SK-N-SH (cell line): ENCODE measurements around the gene BEND4. TPM values are rescaled to one million over a fixed set of nuclear protein-coding genes. Genes with fewer than 3 reads are reported as not detected.

ENCODE experiments used
- CTCF ChIA-PET: fragments of 300-600, 350-600 bp; formaldehyde crosslinking; extraction: SDS; loops from one replicate; lab custom pipeline; 2021; lab: Yijun Ruan, JAX
- POLR2A ChIA-PET: fragments of 350-600 bp; sonication (Branson Sonifier 250); formaldehyde crosslinking; extraction: SDS; loops from one replicate; lab custom pipeline; 2020; ENCODE audit warnings: antibody characterized with exemption, inconsistent platforms; lab: Yijun Ruan, JAX
- DNase-seq: peaks from one replicate; pipeline ENCODE4 v3.0.0; 2012
- H2AFZ ChIP-seq: fragments of 200-600 bp; sonication (generic); 2 replicates; pipeline ENCODE4 v1.8.1; 2016; ENCODE audit warnings: antibody characterized with exemption, mild to moderate bottlenecking, low read depth
- H3F3A ChIP-seq: fragments of 200-600 bp; sonication (generic); replicated peaks from 2 replicates; pipeline ENCODE3; 2016; ENCODE audit warnings: antibody characterized with exemption, mild to moderate bottlenecking; ENCODE audit not compliant: insufficient read depth
- H3K27ac ChIP-seq, 2 experiments: fragments of 200-500 bp in 1 of 2; fragments of 200-600 bp in 1 of 2; sonication (Bioruptor generic) in 1 of 2; sonication (generic), shearing (Covaris generic) in 1 of 2; 2 replicates each; pipeline versions ENCODE4 v1.5.1 to v1.6.1; 2014 to 2016; ENCODE audit warnings: low read depth in 2 of 2, inconsistent platforms in 1 of 2, low read length in 1 of 2, mild to moderate bottlenecking in 1 of 2, mixed read lengths in 1 of 2
- H3K27me3 ChIP-seq: fragments of 200-600 bp; sonication (generic), shearing (Covaris generic); 2 replicates; pipeline ENCODE4 v1.6.1; 2016; ENCODE audit warnings: mixed run types; ENCODE audit not compliant: insufficient read depth
- H3K36me3 ChIP-seq, 2 experiments: fragments of 200-500 bp in 1 of 2; fragments of 200-600 bp in 1 of 2; sonication (Bioruptor generic) in 1 of 2; sonication (generic) in 1 of 2; replicated peaks in 1 of 2; 2 replicates each; pipeline versions ENCODE3 to v1.5.1; 2014 to 2016; ENCODE audit warnings: low read length in 1 of 2, mild to moderate bottlenecking in 1 of 2; ENCODE audit not compliant: insufficient read depth in 2 of 2, control insufficient read depth in 1 of 2
- H3K4me1 ChIP-seq, 2 experiments: fragments of 200-500 bp in 1 of 2; fragments of 200-600 bp in 1 of 2; sonication (Bioruptor generic) in 1 of 2; sonication (generic), shearing (Covaris generic) in 1 of 2; 2 replicates each; pipeline versions ENCODE4 v1.5.1 to v1.6.1; 2014 to 2016; ENCODE audit warnings: low read depth in 1 of 2, low read length in 1 of 2, mixed run types in 1 of 2; ENCODE audit not compliant: insufficient read depth in 2 of 2, control insufficient read depth in 1 of 2
- H3K4me2 ChIP-seq: fragments of 200-600 bp; sonication (generic), shearing (Covaris generic); 2 replicates; pipeline ENCODE4 v1.6.1; 2017; ENCODE audit warnings: mixed run types
- H3K4me3 ChIP-seq, 2 experiments: fragments of 200-500 bp in 1 of 2; fragments of 200-600 bp in 1 of 2; sonication (Bioruptor generic) in 1 of 2; sonication (generic), shearing (Covaris generic) in 1 of 2; 2 replicates each; pipeline versions ENCODE4 v1.5.1 to v1.8.1; 2014 to 2016; ENCODE audit warnings: low read depth in 2 of 2, inconsistent platforms in 1 of 2, low read length in 1 of 2, mild to moderate bottlenecking in 1 of 2, mixed read lengths in 1 of 2, moderate library complexity in 1 of 2
- H3K79me2 ChIP-seq: fragments of 200-600 bp; sonication (generic); 2 replicates; pipeline ENCODE4 v1.8.1; 2017; ENCODE audit warnings: mild to moderate bottlenecking; ENCODE audit not compliant: insufficient read depth
- H3K9ac ChIP-seq: fragments of 200-600 bp; sonication (generic); 2 replicates; pipeline ENCODE4 v1.6.1; 2017; ENCODE audit warnings: mixed run types
- H3K9me2 ChIP-seq: fragments of 200-600 bp; sonication (generic); 2 replicates; pipeline ENCODE4 v1.6.1; 2017; ENCODE audit warnings: mixed run types
- H3K9me3 ChIP-seq: fragments of 200-600 bp; sonication (generic); 2 replicates; pipeline ENCODE4 v1.6.1; 2017; ENCODE audit warnings: mixed run types, mild to moderate bottlenecking, moderate library complexity
- H4K20me1 ChIP-seq: fragments of 200-600 bp; sonication (generic); 2 replicates; pipeline ENCODE4 v1.6.1; 2017; ENCODE audit warnings: mild to moderate bottlenecking, mixed run types; ENCODE audit not compliant: insufficient read depth
- CHD2 ChIP-seq: fragments of 150-350 bp; IDR thresholded peaks from 2 replicates; pipeline ENCODE4 v1.6.1; 2018; ENCODE audit warnings: low read length; ENCODE audit not compliant: partially characterized antibody
- EZH2phosphoT487 ChIP-seq: fragments of 200-600 bp; sonication (generic); IDR thresholded peaks from 2 replicates; pipeline ENCODE4 v1.6.1; 2017; ENCODE audit warnings: low read depth, mixed run types, mild to moderate bottlenecking, antibody characterized with exemption, moderate library complexity, borderline replicate concordance
- FOXJ3 ChIP-seq: sonication (generic); formaldehyde crosslinking; IDR thresholded peaks from 2 replicates; pipeline ENCODE4 v1.5.1; 2020; ENCODE audit warnings: mild to moderate bottlenecking, missing genetic modification reagents
- FOXM1 ChIP-seq: IDR thresholded peaks from 2 replicates; pipeline ENCODE4 v1.4.0; 2012; ENCODE audit warnings: low read depth, mild to moderate bottlenecking
- JUND ChIP-seq: IDR thresholded peaks from 2 replicates; pipeline ENCODE4 v1.4.0; 2012
- MEF2A ChIP-seq: IDR thresholded peaks from 2 replicates; pipeline ENCODE4 v1.4.0; 2012; ENCODE audit warnings: low read depth, borderline replicate concordance
- MXI1 ChIP-seq: IDR thresholded peaks from 2 replicates; pipeline ENCODE4 v1.6.1; 2012; ENCODE audit warnings: mild to moderate bottlenecking, low read depth, low read length, improper control_type of control experiment
- NFIC ChIP-seq: IDR thresholded peaks from 2 replicates; pipeline ENCODE4 v1.4.0; 2012; ENCODE audit warnings: borderline replicate concordance
- NRF1 ChIP-seq: IDR thresholded peaks from 2 replicates; pipeline ENCODE4 v1.6.1; 2012; ENCODE audit warnings: low read depth, mild to moderate bottlenecking, low read length
- POLR2AphosphoS5 ChIP-seq: IDR thresholded peaks from 2 replicates; pipeline ENCODE4 v1.6.1; 2012; ENCODE audit warnings: low read depth, low read length
- RAD21 ChIP-seq: IDR thresholded peaks from 2 replicates; pipeline ENCODE4 v1.6.1; 2012; ENCODE audit warnings: mild to moderate bottlenecking, low read length
- RCOR1 ChIP-seq: fragments of 150-350 bp; IDR thresholded peaks from 2 replicates; pipeline ENCODE4 v1.6.1; 2017; ENCODE audit warnings: antibody characterized with exemption, low read length
- REST ChIP-seq: IDR thresholded peaks from 2 replicates; pipeline ENCODE4 v1.6.1; 2012; ENCODE audit warnings: mild to moderate bottlenecking, low read depth, low read length, moderate library complexity
- RFX5 ChIP-seq: IDR thresholded peaks from 2 replicates; pipeline ENCODE4 v1.6.1; 2012; ENCODE audit warnings: mild to moderate bottlenecking, improper control_type of control experiment, low read length
- RXRA ChIP-seq: IDR thresholded peaks from 2 replicates; pipeline ENCODE4 v1.4.0; 2012; ENCODE audit warnings: low read depth, mild to moderate bottlenecking, borderline replicate concordance
- SMC3 ChIP-seq: IDR thresholded peaks from 2 replicates; pipeline ENCODE4 v1.6.1; 2012; ENCODE audit warnings: low read depth, low read length, improper control_type of control experiment
- TCF12 ChIP-seq: IDR thresholded peaks from 2 replicates; pipeline ENCODE4 v1.4.0; 2012
- TEAD4 ChIP-seq: IDR thresholded peaks from 2 replicates; pipeline ENCODE4 v1.4.0; 2012; ENCODE audit warnings: mild to moderate bottlenecking, borderline replicate concordance; ENCODE audit not compliant: insufficient read depth
- USF2 ChIP-seq: fragments of 150-350 bp; IDR thresholded peaks from 2 replicates; pipeline ENCODE4 v1.6.1; 2017; ENCODE audit warnings: antibody characterized with exemption, low read length, low read depth, borderline replicate concordance
- YY1 ChIP-seq: IDR thresholded peaks from 2 replicates; pipeline ENCODE4 v1.4.0; 2012; ENCODE audit warnings: low read depth, mild to moderate bottlenecking
- polyA plus RNA-seq, 3 experiments: library from polyadenylated mRNA; depleted of rRNA; stranded (reverse); fragments of >200 nt; gene quantifications; 2 replicates each; pipeline ENCODE4 v1.2.3, GENCODE V29; 2012

Gene BEND4
- polyA plus RNA-seq, 1 of the 3 experiments (the other 2 are of a cell fraction), result 0.02 TPM

GRCh38 chr4:42078184-42078801, 74.2 kb downstream of the BEND4 start:
- Histone ChIP-seq H3K4me2 (no peak overlapping the region), H3F3A (no peaks in the 10 kb centered on the region), H3K9ac (no peak overlapping the region), H3K4me1 (peaks cover 0 to 3% of the 10 kb centered on the region in 2 experiments; a peak in 1 of 4 replicates), H4K20me1 (no peaks in the 10 kb centered on the region), H3K36me3 (peaks cover 30 to 47% of the 10 kb centered on the region in 2 experiments), H3K9me3 (no peaks in the 10 kb centered on the region), H3K4me3 (no peak overlapping the region), H3K9me2 (no peaks in the 10 kb centered on the region), H3K79me2 (no peaks in the 10 kb centered on the region), H3K27ac (no peak overlapping the region), H3K27me3 (no peaks in the 10 kb centered on the region), H2AFZ (no peak overlapping the region)
- POLR2A ChIA-PET, result no interaction called here
- TF ChIP-seq FOXJ3 (CRISPR knock-in tag), result no peak
- TF ChIP-seq EZH2phosphoT487, result no peak
- TF ChIP-seq POLR2AphosphoS5, result no peak
- TF ChIP-seq TEAD4, result no peak
- TF ChIP-seq MEF2A, result no peak
- no peak for TF ChIP-seq CHD2
- no peak for TF ChIP-seq RFX5
- no peak for TF ChIP-seq RCOR1
- TF ChIP-seq USF2, result no peak
- TF ChIP-seq SMC3, result no peak
- no peak for TF ChIP-seq FOXM1
- no peak for TF ChIP-seq MXI1
- TF ChIP-seq TCF12, result no peak
- TF ChIP-seq REST, result no peak
- no peak for TF ChIP-seq NRF1
- no peak for TF ChIP-seq NFIC
- TF ChIP-seq JUND, result no peak
- no peak for TF ChIP-seq YY1
- no peak for TF ChIP-seq RXRA
- TF ChIP-seq RAD21, result no peak
- DNase-seq, result no peak
- CTCF ChIA-PET, result no interaction called here
